ENCODE data around the gene TDRD12.
"Not testable (repeated sequence)": the region's sequence is repeated elsewhere in the genome, so short reads cannot be mapped to it uniquely, and the experiment has no call there.

TDRD12 gene

DNA sequence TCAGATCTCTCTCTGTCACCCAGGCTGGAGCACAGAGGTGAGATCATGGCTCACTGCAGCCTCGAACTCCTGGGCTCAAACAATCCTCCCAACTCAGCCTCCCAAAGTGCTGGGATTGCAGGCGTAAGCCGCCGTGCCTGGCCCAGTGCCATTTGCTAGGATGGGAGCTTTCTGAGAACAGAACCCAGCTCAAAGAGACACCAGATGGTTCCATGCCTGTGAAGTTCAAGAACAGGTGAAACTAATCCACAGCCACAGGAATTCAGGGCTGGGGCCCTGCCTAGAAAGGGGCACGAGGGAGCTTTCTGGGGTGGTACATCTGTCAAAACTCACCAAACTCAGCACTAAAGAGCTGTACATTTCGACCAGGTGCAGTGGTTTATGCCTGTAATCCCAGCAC, 145.8 kb downstream of the TDRD12 start:
- Histone ChIP-seq H3K36me3 (ENCODE audit: insufficient read depth, low read length) (no peaks in the 10 kb centered on the region), H3K9me3 (ENCODE audit: low read length) (no peaks in the 10 kb centered on the region), H3K27me3 (ENCODE audit: control insufficient read depth in 1 of 2, insufficient read depth in 2 of 2, low read length in 2 of 2) (no peaks in the 10 kb centered on the region), H3K4me1 (ENCODE audit: insufficient read depth, low read length) (no peaks in the 10 kb centered on the region), H3K4me3 (ENCODE audit: low read depth in 1 of 2, low read length in 2 of 2) (no peak overlapping the region), H3K27ac (ENCODE audit: low read depth, low read length) (no peak overlapping the region), H3K9ac (ENCODE audit: low read length) (no peak overlapping the region)

DNA sequence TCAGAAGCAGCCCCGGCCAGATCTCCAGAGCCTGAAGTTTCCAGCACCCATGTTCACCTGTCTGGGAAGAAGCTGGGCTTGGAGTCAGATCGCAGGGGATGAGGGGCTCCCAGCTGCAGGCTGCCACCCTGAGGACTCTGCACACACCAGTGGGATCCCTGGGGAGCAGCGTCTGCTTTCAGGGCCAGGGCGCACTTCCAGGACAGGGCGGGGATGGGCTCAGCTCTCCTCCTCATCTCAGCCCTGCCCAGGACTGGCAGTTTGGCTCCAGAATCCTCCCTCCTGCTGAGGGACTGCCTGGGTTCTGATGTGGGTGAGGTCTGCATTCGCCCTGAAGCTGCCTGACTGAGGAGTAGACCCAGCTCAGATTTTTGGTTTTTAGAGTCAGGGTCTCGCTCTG, 146.5 kb downstream of the TDRD12 start:
- Histone ChIP-seq H3K4me3 (ENCODE audit: low read depth in 1 of 2, low read length in 2 of 2) (no peak overlapping the region), H3K36me3 (ENCODE audit: insufficient read depth, low read length) (no peaks in the 10 kb centered on the region), H3K4me1 (ENCODE audit: insufficient read depth, low read length) (no peaks in the 10 kb centered on the region), H3K27me3 (ENCODE audit: control insufficient read depth in 1 of 2, insufficient read depth in 2 of 2, low read length in 2 of 2) (no peaks in the 10 kb centered on the region), H3K9ac (ENCODE audit: low read length) (no peak overlapping the region), H3K27ac (ENCODE audit: low read depth, low read length) (no peak overlapping the region), H3K9me3 (ENCODE audit: low read length) (no peaks in the 10 kb centered on the region)

DNA sequence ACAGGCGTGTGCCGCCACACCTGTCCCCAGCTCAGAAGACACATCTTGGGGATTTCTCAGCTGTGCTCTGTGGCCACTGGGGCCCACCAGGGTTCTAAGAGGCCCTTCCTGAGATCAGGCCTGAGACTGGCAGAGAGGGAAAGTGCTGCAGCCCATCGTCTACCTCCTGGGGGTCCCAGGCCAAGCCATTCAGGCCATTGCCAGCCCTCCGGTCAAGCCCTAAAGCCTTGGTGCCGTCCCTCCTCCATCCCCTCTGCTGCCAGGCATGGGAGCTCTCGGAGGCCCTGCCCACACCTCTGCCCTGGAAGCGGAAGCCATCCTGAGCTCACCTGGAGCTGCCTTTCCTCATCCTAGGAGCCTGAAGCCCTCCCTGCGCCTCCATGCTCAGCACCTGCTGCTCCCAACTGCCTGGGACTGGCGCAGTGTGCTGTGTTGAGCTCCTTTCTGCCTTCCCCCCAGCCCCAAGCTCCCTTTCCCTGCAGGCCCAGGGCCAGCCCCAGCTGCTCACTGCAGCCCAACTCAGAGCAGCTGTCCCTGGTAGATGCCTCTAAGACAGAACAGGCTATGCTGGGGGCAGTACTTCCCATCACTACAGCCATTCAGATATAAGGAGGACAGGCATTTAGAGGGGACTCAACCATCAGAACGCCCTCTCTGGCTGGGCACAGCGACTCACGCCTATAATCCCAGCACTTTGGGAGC, 147.1 kb downstream of the TDRD12 start:
- no peak overlapping the region for H3K4me3 ChIP-seq (ENCODE audit: low read depth in 1 of 2, low read length in 2 of 2)
- H3K9me3 ChIP-seq (ENCODE audit: low read length) = no peaks in the 10 kb centered on the region
- no peak overlapping the region for H3K9ac ChIP-seq (ENCODE audit: low read length)
- no peaks in the 10 kb centered on the region for H3K36me3 ChIP-seq (ENCODE audit: insufficient read depth, low read length)
- H3K27ac ChIP-seq (ENCODE audit: low read depth, low read length) = no peak overlapping the region
- H3K27me3 ChIP-seq (ENCODE audit: control insufficient read depth in 1 of 2, insufficient read depth in 2 of 2, low read length in 2 of 2) = no peaks in the 10 kb centered on the region
- no peaks in the 10 kb centered on the region for H3K4me1 ChIP-seq (ENCODE audit: insufficient read depth, low read length)

DNA sequence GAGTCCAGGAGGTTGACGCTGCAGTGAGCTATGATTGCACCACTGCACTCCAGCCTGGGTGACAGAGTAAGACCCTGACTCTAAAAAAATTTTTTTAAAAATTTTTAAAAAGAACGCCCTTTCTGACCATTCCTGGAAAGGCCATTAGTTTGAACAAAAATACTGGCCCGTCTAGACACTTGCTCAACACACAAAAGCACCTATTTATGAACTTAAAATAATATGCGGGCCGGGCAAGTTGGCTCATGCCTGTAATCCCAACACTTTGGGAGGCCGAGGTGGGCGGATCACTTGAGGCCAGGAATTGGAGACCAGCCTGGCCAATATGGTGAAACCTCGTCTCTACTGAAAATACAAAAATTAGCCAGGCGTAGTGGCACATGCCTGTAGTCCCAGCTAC, 147.9 kb downstream of the TDRD12 start:
- H3K9me3 ChIP-seq (ENCODE audit: low read length); H3K27ac ChIP-seq (ENCODE audit: low read depth, low read length); H3K36me3 ChIP-seq (ENCODE audit: insufficient read depth, low read length); H3K4me3 ChIP-seq (ENCODE audit: low read depth in 1 of 2, low read length in 2 of 2); H3K27me3 ChIP-seq (ENCODE audit: control insufficient read depth in 1 of 2, insufficient read depth in 2 of 2, low read length in 2 of 2); H3K4me1 ChIP-seq (ENCODE audit: insufficient read depth, low read length); H3K9ac ChIP-seq (ENCODE audit: low read length): not testable (repeated sequence)

DNA sequence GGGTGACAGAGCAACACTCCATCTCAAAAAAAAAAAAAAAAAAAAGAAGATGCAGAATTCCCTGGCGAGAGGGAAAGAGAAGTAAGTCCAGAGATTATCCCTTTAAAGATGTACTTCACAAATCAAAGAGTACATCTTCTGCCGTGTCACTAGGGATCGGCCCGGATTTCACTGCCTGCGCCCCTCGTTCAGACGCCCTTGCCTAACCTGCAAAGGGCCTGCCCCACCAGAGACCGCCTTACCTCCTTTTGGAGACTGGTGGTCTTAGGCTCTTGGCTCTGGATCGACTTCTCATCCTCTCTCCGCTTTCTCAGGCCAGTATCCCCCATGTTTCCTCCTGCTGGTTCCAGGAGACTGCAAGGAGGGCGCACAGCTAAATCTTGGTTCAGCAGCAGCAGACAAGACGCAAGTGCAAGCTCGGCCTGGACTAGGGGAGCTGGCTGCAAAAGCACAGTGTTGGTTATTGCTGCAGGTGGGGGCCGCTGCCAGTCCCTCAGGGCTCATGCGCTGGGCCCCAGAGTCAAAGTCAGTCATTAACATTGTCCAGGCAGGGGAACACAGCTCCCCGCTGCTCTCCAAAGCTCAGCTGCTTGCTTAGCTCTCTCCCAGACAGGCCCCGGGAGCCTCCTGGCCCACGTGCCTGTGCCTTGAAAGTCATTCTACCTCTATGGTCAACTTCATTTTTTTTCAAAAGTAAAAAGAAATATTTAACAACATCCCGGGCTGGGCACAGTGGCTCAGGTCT, 148.8 kb downstream of the TDRD12 start:
- Histone ChIP-seq H3K27me3 (ENCODE audit: control insufficient read depth in 1 of 2, insufficient read depth in 2 of 2, low read length in 2 of 2) (no peaks in the 10 kb centered on the region), H3K27ac (ENCODE audit: low read depth, low read length) (no peak overlapping the region), H3K9me3 (ENCODE audit: low read length) (no peaks in the 10 kb centered on the region), H3K4me1 (ENCODE audit: insufficient read depth, low read length) (no peaks in the 10 kb centered on the region), H3K9ac (ENCODE audit: low read length) (no peak overlapping the region), H3K4me3 (ENCODE audit: low read depth in 1 of 2, low read length in 2 of 2) (no peak overlapping the region), H3K36me3 (ENCODE audit: insufficient read depth, low read length) (no peaks in the 10 kb centered on the region)

DNA sequence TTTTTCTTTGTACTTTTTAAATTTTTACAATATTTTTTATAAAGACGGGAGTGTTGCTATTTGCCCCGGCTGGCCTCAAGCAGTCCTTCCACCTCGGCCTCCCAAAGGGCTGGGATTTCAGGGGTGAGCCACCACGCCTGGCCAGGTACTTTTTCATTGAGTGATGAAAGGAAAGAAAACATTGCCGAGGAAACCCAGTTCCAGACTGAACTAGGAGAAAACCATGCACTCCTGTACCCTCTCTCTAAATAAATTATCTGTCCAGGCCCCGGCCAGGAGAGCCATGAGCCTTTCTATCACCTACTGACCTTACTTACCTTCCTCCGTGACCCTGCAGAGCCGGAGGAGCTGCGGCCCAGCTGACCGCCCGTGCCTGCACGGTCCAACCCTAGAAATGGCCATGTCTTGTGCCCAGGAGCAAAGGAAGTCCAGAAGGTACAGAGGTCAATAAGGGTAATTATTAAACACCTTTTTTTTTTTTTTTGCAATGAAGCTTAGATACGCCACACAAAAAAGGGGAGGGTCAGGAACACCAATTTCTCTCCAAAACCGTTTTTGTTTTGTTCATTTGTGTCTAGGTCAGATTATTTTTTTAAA, 149.9 kb downstream of the TDRD12 start, which contains the start of gene SLC7A9:
Gene SLC7A9, minus strand, starts transcription at position 399 of the 597 bp plus-strand sequence. CDS start 1,233 bp downstream, outside the sequence.
- H3K9ac ChIP-seq (ENCODE audit: low read length) = no peak within 1 kb of the TSS
- H3K36me3 ChIP-seq (ENCODE audit: insufficient read depth, low read length) = no peaks in the 10 kb centered on the region
- no peaks in the 10 kb centered on the region for H3K4me1 ChIP-seq (ENCODE audit: insufficient read depth, low read length)
- no peak within 1 kb of the TSS for H3K27ac ChIP-seq (ENCODE audit: low read depth, low read length)
- no peaks in the 10 kb centered on the region for H3K27me3 ChIP-seq (ENCODE audit: control insufficient read depth in 1 of 2, insufficient read depth in 2 of 2, low read length in 2 of 2)
- no peaks in the 10 kb centered on the region for H3K9me3 ChIP-seq (ENCODE audit: low read length)
- no peak within 1 kb of the TSS for H3K4me3 ChIP-seq (ENCODE audit: low read depth in 1 of 2, low read length in 2 of 2)

DNA sequence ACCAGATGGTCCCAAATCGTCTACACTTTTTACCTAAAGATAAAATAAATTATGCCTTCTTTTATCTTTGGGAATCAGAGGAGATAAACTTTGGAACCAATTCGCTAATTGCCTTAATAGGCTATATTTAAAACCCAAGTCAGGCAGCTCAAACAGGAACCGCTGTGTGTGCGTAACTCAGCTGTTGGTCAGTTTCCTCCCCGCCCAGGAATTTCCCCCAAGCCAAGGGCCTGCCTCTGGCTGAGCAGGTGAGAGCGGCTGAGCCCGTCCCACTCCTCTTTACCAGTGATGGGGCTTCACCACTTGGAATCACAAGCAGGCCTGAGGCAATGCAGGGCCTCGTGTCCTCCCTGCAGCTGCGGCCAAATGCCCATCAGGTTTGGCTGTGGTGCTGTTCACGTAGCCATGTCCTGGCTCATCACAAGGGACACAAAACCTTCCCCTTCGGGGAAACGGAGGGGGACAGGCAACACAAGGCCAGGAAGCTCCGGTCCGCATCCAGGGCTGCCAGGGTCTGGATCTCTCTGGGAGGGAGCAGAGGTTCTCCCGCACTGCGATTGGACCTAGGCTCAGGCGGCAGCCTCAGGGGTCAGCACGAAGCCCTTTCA, 150.5 kb downstream of the TDRD12 start:
- H3K27me3 ChIP-seq (ENCODE audit: control insufficient read depth in 1 of 2, insufficient read depth in 2 of 2, low read length in 2 of 2) = no peaks in the 10 kb centered on the region
- no peaks in the 10 kb centered on the region for H3K36me3 ChIP-seq (ENCODE audit: insufficient read depth, low read length)
- H3K4me1 ChIP-seq (ENCODE audit: insufficient read depth, low read length) = no peaks in the 10 kb centered on the region
- no peak overlapping the region for H3K27ac ChIP-seq (ENCODE audit: low read depth, low read length)
- H3K9ac ChIP-seq (ENCODE audit: low read length) = no peak overlapping the region
- H3K4me3 ChIP-seq (ENCODE audit: low read depth in 1 of 2, low read length in 2 of 2) = no peak overlapping the region
- no peaks in the 10 kb centered on the region for H3K9me3 ChIP-seq (ENCODE audit: low read length)

DNA sequence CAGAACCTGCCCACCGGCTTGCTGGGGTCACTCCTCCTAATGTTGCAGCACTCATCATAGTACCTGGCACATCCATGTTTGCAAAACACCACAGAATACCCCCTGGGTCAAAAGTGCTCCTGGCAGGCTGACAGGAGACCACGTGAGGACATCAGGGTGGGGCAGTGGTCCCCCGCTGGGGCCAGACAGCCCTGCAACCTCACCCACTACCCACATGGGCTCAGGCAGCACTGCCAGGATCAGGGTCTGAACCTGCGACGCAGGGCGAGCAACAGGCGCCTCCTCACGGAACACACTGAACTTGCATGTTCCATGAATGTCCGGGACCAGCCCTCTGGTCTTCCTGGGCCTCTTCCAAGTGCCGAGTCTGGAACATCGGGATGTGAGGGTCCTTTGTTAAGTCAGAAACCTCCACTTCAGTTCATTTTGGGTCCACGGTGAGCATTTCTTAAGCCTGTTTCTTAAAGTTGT, 151.4 kb downstream of the TDRD12 start:
- Histone ChIP-seq H3K27me3 (ENCODE audit: control insufficient read depth in 1 of 2, insufficient read depth in 2 of 2, low read length in 2 of 2) (no peaks in the 10 kb centered on the region), H3K4me3 (ENCODE audit: low read depth in 1 of 2, low read length in 2 of 2) (no peak overlapping the region), H3K36me3 (ENCODE audit: insufficient read depth, low read length) (no peaks in the 10 kb centered on the region), H3K9me3 (ENCODE audit: low read length) (no peaks in the 10 kb centered on the region), H3K9ac (ENCODE audit: low read length) (no peak overlapping the region), H3K27ac (ENCODE audit: low read depth, low read length) (no peak overlapping the region), H3K4me1 (ENCODE audit: insufficient read depth, low read length) (no peaks in the 10 kb centered on the region)

DNA sequence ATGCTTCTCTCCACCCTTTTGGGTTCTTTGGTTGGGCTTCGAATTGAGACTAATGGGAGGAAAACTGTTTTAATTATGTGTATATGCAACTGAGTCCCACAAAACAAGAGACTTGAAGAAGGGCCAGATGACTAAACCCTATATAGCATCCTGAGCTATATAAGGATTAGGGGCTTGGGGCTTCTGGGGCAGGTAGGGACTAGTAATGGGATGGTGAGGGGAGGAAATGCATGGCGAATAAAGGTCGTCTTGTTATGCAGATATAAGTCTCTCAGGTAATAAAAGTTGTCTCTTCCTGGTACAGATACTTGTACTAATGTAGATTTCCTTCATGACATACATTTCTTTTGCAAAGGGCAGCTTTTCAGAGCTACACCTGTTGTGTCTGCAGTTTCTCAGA, 152.8 kb downstream of the TDRD12 start:
- no peak overlapping the region for H3K9ac ChIP-seq (ENCODE audit: low read length)
- H3K27me3 ChIP-seq (ENCODE audit: control insufficient read depth in 1 of 2, insufficient read depth in 2 of 2, low read length in 2 of 2) = no peaks in the 10 kb centered on the region
- no peaks in the 10 kb centered on the region for H3K9me3 ChIP-seq (ENCODE audit: low read length)
- H3K27ac ChIP-seq (ENCODE audit: low read depth, low read length) = no peak overlapping the region
- H3K4me3 ChIP-seq (ENCODE audit: low read depth in 1 of 2, low read length in 2 of 2) = no peak overlapping the region
- no peaks in the 10 kb centered on the region for H3K36me3 ChIP-seq (ENCODE audit: insufficient read depth, low read length)
- peaks cover 4% of the 10 kb centered on the region for H3K4me1 ChIP-seq (ENCODE audit: insufficient read depth, low read length)

DNA sequence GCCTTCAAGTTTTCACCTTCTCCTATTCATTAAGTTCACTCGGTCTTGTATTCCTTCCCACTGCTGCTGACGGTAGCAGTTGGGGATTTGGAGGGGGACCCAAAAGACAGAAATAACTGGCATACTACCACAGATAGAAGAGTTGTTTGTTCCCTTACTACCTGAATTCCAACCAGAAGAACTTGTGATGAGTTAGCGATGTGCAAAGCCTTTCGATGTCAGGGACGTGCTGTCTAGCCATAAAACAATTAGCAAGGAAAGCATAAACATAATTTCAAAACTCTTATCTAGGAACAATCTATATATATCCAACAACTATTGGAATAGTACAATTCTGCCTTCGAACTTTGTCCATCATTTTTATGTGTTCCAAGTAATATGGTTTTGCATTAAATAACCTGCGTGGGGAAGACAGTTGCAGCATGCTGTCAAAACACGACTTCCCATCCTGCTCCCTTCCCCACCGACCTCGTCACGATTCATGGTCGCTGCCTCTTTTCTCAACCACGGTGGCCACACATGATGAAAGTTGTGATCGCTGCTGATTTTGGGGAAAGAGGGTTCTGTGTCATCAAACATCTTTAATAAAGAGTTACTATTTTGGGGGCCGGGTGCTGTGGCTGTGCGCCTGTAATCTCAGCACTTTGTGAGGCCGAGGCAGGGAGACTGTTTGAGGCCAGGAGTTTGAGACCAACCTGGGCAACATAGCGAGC, 153.8 kb downstream of the TDRD12 start:
- H3K27me3 ChIP-seq (ENCODE audit: control insufficient read depth in 1 of 2, insufficient read depth in 2 of 2, low read length in 2 of 2) = no peaks in the 10 kb centered on the region
- H3K36me3 ChIP-seq (ENCODE audit: insufficient read depth, low read length) = no peaks in the 10 kb centered on the region

DNA sequence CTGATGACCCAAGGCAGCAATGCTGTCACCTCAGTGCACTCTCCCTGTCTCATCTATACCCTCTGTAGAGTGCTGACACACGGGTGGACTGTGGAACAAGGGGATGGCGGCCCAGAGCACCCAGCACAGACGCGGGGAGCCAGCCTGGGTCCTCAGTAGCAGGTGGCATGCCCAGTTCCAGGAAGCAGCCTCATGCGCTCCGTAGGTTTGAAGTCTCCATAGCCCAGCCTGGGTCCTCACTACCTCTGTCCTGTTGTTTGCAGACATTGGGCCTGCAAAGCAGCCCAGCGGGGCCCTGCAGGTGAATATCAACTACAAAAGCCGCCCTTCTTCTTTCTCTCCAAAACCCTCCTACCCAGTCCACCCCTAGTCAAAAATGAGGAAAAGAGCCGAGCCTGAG, 155.0 kb downstream of the TDRD12 start:
- no peak overlapping the region for H3K27ac ChIP-seq (ENCODE audit: low read depth, low read length)
- no peaks in the 10 kb centered on the region for H3K9me3 ChIP-seq (ENCODE audit: low read length)
- H3K4me3 ChIP-seq (ENCODE audit: low read depth in 1 of 2, low read length in 2 of 2) = no peak overlapping the region
- H3K4me1 ChIP-seq (ENCODE audit: insufficient read depth, low read length) = peaks cover 5% of the 10 kb centered on the region
- H3K27me3 ChIP-seq (ENCODE audit: control insufficient read depth in 1 of 2, insufficient read depth in 2 of 2, low read length in 2 of 2) = no peaks in the 10 kb centered on the region
- H3K36me3 ChIP-seq (ENCODE audit: insufficient read depth, low read length) = peaks cover under 1% of the 10 kb centered on the region
- H3K9ac ChIP-seq (ENCODE audit: low read length) = no peak overlapping the region

More for the DNA sequence above, 153.8 kb downstream of the TDRD12 start:
- no peak overlapping the region for H3K4me3 ChIP-seq (ENCODE audit: low read depth in 1 of 2, low read length in 2 of 2)
- H3K9ac ChIP-seq (ENCODE audit: low read length) = no peak overlapping the region
- peaks cover 5% of the 10 kb centered on the region for H3K4me1 ChIP-seq (ENCODE audit: insufficient read depth, low read length)
- no peaks in the 10 kb centered on the region for H3K9me3 ChIP-seq (ENCODE audit: low read length)
- no peak overlapping the region for H3K27ac ChIP-seq (ENCODE audit: low read depth, low read length)

All from muscle layer of colon (tissue), 2 donors.